CD4-positive, alpha-beta T cell treated with Interleukin-21 for 1 hour (primary cell): Measurements from ENCODE around the gene DMD.
"Not testable (repeated sequence)": the region's sequence is repeated elsewhere in the genome, so short reads cannot be mapped to it uniquely, and the experiment has no call there.

Experiments used
- DNase-seq: peaks from one replicate; pipeline ENCODE4 v3.0.0-alpha.2; 2020

The DMD gene

DNA sequence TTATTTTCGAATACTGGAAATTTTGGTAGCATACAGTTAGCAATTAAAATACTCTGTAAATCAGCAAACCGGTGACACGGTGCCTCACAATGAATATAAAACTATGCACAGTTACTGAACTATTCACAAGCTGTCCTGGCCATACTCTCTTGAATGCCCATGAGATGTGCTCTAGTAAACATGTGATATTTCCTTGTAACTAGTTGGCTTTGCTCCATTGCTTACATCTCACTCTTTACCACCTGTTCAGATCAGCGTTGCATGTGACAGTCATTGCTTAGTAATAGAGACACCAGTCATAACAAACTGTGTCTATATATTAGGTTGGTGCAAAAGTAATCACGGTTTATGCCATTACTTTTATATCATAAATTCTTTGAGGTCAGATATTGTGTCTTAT is 1241.6 kb downstream of the DMD start:
- DNase-seq, result no peak

- no peak for DNase-seq
Observed at GRCh38 chrX:31962256-31962655, 1249.1 kb downstream of the DMD start.

DNA sequence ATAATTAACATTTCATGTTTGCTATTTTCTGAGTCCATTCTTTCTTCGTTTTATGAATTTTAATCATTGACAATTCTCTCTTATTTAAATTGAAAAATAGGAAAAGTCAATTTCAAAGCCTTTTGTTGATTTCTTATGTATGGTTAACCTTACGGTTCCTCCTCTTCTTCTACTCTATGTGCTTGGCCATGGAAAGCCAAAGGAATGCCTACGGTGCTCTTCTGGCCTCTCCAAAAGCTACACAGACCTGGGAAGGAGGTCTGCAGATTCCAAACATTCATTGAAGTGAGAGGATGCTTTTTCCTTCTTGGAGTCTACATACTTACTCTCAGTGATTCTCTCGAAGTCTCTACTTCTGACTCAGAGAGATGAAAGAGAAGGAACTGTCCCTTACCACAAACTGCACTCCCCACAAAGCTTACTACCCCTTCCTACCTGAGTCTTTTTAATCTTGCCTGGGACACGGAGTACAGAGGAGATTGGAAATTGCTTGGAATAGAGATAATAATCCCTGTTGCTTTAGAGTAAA is 1276.4 kb downstream of the DMD start:
- DNase-seq, result no peak

DNA sequence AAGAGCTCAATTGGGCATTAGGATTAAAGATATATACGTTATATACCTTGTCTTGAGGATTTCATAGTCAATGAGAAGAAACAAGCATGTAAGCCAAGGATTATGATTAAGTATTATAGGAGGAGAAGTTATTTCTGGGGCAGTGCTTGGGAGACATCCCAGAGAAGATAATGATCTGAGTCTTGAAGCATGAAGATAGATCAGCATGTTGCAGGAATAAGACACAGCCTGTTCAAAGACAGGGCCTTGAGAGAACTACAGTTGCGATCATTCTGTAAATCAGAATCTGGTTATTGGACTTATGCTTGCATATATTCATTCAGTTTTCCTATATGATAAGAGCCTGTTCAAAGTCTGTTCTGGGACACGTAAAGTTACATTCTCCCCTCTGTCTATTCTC is 1277.3 kb downstream of the DMD start:
- no peak for DNase-seq

- no peak for DNase-seq
Observed at GRCh38 chrX:31932769-31933168, 1278.6 kb downstream of the DMD start.

DNA sequence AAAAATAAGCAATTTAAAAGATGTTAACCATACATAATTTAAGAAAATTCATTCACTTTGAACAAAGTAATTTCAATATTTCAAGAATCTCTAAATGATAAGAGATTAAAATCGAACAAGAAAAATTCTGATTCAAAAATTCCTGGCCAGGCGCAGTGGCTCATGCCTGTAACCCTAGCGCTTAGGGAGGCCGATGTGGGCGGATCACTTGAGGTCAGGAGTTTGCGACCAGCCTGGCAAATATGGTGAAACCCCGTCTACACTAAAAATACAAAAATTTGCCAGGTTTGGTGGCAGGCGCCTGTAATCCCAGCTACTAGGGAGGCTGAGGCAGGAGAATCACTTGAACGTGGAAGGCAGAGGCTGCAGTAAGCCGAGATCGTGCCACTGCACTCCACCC is 1279.0 kb downstream of the DMD start:
- DNase-seq, result not testable (repeated sequence)

GRCh38 chrX:31931225-31931624 is 1280.1 kb downstream of the DMD start:
- DNase-seq, result no peak

GRCh38 chrX:31929366-31929765 is 1282.0 kb downstream of the DMD start:
- DNase-seq, result no peak

DNA sequence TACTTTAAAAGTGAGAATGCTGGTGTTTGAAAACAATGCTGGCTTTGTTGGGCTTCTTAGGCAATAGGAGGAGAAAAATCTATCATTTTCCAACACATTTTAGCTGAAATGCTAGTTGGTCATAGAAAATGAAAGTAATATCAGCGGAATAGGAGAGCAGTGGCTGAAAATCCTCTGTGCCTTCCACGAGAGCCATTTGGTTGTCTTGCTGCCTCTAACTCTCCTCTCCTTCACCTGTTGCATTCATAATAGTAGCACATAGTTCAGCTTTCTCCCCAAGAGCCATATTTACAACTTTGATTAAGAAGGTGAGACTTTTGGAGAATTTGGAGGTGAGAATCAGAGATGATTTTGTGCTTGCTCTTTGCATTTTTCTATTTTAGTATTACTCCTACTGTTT is 1290.1 kb downstream of the DMD start:
- DNase-seq, result no peak

GRCh38 chrX:31909850-31910572 is 1301.3 kb downstream of the DMD start:
- no peak for DNase-seq

GRCh38 chrX:31894152-31894551 is 1317.2 kb downstream of the DMD start:
- no peak for DNase-seq

DNA sequence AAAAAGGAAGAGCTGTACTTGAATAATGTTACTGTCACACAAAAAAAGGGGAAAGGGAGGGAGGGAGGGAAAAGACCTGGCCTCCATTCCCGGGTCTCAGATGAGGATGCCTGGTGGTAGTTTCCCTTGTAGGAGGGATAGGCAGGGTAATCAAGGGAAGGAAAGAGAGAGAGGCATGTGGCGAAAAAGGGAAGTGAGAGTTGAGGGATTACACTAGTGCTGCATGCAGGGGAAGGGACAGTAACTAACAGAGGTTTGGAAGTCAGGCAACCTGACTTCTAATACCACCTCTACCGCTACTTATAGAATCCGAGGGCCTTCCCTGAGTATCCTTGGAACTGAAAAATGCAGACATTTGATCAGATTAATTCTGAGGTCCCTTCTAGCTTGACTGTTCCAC is 1317.8 kb downstream of the DMD start:
- no peak for DNase-seq

GRCh38 chrX:31889088-31889487 is 1322.3 kb downstream of the DMD start:
- no peak for DNase-seq

DNA sequence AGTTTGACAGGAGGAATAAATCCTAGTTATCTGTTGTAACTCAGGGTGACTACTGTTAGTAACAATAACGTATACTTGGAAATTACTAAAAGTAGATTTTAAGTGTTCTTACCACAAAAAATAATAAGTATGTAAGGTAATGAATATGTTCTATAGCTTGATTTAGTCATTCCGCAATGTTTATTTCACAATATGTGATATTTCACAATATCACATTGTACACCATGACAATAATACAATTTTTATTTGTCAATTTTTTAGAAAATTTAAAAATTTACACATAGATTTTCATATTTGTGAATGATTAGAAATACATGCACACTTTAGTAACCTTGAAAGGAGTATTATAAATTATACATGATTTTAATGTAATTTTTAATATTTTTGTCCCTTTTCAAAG is 1326.8 kb downstream of the DMD start:
- no peak for DNase-seq

GRCh38 chrX:31872007-31872406 is 1339.3 kb downstream of the DMD start:
- DNase-seq, result no peak

- no peak for DNase-seq
Observed at GRCh38 chrX:31870267-31870666, 1341.1 kb downstream of the DMD start.

- DNase-seq, result no peak
Observed at GRCh38 chrX:31860686-31861085, 1350.7 kb downstream of the DMD start.

DNA sequence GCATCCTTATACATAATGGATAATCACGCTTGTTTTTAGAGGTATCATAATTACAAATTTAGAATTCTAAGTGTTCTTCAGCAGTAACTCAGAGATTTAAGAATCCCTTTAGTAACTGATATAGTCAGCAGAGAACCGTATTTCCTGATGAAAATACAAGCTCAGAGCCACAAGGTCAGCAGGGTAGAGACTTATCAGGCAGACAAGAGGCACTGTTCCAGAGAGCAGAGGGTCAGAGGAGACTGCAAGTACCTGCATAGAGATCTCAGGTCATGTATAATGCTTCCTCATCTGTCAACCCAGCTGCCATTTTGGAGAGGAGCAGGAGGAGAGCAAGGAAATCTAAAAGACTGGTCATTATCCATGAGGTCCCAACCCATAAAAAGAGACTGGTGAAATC is 1352.4 kb downstream of the DMD start:
- no peak for DNase-seq

DNA sequence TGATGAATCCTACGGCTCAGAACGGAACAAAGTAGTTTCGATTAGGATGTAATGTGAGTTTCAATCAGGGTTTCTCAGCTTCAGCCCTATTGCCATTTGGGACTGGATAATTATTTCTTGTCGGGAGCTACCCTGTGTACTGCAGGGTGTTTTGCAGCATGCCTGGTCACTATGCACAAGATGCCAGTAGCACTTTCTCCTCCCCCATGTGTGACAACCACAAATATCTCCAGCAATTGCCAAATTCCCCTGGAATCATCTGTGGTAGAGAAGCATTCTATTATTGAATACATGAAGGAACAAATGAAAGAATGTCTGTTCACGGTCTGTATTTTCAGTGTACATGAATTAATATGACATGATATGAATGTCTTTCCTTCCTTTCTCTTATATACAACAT is 1356.6 kb downstream of the DMD start:
- DNase-seq, result no peak

DNA sequence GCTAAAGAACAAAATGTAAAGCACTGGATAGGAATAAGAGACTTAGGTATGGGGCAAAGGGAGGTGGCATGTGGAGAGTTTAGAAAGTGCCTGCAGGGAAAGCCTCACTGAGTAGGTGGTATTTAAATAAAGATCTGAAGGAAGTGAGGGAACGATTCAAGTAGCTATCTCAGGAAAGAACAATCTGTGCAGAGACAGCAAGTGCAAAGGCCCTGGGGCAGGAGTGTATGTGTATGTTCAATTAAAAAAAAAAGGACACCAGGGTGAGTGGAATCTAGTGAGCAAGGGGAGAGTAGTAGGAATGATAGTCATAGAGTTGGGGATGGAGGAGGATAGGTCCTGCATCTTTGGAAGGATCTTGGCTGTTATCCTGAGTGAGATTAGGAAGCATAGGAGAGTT is 1359.6 kb downstream of the DMD start:
- DNase-seq, result no peak

DNA sequence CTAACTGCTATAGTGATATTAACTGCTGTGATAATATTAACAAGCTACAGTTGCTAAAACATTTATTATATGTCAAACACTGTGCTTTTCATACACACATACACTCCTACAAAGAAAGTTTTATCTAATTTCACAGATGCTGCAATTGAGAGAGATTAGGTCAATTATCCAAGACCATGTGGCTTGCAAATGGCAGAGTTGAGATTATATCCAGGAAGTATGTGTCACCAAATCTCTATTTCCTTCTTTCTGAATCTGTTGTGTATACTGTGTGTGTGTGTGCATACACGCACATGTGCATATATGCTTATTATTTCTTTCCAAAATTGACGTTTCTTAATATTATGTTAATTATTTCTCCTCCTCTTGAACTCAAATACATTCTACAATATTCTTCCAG is 1363.6 kb downstream of the DMD start:
- DNase-seq, result no peak

DNA sequence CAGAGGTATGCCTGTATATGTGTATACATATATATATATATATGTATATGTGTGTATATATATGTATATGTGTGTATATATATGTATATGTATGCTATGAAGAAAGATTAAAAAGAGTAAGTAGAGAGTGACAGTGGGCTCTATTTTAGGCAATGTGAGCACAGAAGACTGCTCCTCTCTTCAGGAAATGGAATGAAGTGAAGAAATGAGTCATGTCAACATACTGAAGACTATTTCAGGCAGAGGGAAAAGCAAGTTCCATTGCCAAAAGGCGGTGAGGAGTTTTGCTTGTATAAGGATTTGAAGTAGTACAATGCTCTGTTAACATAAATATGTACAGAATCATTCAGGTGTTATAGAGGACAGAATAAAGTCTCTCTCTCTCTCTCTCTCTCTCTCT is 1366.3 kb downstream of the DMD start:
- DNase-seq, result no peak

DNA sequence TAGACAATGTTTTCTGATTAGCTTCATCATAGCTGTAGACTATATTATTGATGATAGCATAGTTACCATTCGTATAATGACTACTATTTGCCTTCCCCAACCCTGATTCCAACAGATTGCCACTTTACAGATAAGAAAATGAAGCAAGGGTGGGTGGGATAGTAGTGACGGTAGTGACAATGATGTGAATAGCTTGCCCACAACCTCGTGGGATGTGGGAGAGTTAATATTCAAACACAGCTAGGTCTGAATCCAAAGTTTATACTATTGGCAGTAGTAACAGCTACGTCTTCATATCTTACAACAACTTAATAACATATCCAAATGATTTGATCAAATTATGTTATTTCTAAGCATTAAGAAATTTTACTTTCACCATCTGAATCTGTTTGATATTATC is 1372.7 kb downstream of the DMD start:
- DNase-seq, result no peak

DNA sequence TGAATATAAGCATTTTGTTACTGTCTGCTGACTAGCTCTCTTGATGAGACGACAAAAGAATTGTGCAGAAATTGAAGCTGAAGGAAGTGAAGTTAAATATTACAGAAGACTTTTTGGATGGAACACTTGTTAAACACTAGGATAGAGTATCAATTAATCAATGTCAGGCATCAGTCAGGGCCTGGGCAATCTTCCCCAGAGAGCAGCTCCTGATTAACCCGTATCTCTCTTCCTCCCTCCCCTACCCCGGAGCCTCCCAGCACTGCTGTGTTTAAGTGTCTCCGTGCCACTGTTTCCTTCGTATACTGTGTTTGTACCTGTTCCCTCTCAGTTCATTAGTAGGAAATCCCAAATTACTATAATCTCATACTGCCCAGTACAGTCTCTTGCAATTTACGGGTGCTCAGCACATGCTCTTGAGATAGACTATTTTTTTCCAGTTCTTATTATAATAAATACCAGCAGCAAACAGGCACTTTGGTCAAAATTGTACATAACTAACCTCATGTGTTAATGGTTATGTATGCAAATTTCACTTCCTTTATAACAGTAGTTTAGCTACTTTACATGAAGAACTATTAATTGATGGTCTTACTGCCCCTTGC is 1373.8 kb downstream of the DMD start:
- no peak for DNase-seq

GRCh38 chrX:31836479-31836878 is 1374.9 kb downstream of the DMD start:
- no peak for DNase-seq
